ENCODE data around the gene NFKBIZ.
A peak's percentile ranks its signal among the peaks of the same experiment; 100 is the strongest.

NFKBIZ gene, protein sequence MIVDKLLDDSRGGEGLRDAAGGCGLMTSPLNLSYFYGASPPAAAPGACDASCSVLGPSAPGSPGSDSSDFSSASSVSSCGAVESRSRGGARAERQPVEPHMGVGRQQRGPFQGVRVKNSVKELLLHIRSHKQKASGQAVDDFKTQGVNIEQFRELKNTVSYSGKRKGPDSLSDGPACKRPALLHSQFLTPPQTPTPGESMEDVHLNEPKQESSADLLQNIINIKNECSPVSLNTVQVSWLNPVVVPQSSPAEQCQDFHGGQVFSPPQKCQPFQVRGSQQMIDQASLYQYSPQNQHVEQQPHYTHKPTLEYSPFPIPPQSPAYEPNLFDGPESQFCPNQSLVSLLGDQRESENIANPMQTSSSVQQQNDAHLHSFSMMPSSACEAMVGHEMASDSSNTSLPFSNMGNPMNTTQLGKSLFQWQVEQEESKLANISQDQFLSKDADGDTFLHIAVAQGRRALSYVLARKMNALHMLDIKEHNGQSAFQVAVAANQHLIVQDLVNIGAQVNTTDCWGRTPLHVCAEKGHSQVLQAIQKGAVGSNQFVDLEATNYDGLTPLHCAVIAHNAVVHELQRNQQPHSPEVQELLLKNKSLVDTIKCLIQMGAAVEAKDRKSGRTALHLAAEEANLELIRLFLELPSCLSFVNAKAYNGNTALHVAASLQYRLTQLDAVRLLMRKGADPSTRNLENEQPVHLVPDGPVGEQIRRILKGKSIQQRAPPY

DNA sequence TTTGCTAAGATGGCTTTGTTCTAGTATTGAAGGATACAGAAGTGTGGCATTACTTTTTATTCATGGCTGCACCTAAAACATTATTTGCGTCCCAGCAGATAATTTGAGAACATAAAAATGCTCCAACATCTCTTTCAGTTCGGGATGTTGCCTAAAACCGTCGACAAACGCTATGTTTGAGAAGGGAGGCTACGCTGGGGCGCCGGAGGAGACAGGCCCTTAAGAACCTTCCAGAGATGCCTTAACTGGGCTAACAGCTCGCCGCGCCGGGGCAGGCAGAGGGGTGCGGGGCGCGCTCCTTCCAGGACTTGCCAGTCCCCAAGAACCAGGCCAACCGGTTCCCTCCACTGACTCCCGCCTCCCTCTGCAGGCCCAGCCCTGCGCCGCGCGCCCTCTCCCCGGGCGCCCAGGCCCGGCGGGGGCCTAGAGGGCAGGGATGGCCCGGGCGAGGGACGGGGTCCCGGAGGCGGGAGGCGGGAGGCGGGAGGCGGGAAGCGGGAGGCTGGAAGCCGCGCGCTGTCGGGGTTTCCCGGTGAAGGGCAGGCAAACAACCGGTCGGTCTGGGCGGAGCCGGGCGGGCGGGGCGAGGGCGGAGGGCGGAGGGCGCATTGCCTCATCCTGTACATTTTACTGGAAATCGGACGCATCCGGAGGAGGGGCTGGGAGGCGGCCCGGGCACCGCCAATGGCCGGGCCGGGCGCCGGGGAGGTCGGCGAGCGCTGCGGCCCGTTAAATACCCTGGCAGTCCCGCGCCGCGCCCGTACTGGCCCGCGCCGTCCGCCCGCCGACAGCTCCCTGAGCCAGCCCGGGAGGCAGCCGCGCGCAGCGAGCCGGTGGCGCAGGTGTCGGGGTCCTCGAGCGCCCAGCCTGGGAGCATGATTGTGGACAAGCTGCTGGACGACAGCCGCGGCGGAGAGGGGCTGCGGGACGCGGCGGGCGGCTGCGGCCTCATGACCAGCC, at the start of gene NFKBIZ:
Gene NFKBIZ, plus strand, starts transcription at position 761 of the 960 bp plus-strand sequence. Its CDS starts 115 bp downstream, at position 876.
- peak; percentile 95 for DNase-seq

DNA sequence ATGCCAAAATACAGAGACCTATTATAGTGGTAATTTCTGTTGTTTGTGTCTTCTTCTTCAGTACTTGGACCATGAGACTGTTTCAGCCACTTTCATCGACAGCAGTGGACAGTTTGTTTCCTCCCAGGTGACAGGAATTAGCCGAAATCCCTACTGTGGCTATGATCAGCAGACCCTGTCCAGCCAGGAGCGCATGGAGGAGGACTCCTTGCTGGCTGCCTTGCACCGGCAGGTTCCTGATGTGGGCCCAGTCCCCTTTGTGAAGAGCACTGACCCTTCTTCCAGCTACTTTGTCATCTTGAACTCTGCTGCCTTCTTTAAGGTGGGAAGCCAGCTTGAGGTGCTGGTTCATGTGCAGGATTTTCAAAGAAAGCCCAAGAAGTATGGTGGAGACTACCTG, 48.1 kb upstream of the NFKBIZ start:
- no peak for DNase-seq

- no peak for DNase-seq
These were observed 47.1 kb upstream of the NFKBIZ start for GRCh38 chr3:101802179-101802578.

DNA sequence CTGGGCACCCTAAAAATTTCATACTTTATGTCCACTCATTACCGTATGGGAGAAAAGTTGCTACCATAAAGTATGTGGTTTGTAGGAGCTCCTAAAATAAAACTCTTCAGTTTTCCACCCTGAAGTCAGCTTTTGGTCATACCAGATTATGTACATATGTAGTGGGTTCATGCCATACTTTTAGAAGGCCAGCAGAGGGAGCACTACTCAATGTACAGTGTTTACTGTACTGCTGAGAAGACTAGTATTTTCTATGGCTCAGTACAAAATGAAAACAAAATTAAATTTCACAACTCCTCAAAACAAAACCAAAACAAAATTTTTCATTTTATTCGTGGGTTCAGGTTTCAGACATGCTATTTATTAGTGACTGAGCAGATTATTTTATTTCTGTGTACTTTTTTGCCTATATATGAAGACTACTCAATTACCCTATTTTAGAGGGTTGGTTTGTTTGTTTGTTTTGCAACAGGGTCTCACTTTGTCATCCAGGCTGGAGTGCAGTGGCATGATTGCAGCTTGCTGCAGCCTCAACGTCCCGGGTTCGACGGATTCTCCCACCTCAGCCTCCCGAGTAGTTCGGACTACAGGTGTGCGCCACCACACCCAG, 46.0 kb upstream of the NFKBIZ start:
- peak; percentile 75 for DNase-seq

DNA sequence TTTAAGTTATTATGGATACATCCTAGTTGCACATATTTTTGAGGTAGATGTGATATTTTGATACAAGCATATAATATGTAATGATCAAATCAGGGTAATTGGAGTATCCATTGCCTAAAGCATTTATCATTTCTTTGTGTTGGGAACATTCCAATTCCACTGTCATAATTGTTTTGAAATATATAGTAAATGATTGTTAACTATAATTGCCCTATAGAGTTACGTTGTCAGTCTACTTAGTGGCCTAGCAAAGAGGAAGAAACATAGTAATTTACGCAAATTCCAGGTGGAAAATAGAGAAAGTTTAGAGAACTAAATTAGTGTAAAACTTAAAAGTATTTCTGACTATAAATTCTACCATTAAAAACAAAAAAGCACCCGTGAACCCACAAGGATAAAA, 45.4 kb upstream of the NFKBIZ start:
- DNase-seq, result no peak

- DNase-seq, result no peak
These were observed 42.8 kb upstream of the NFKBIZ start for GRCh38 chr3:101806491-101806890.

DNA sequence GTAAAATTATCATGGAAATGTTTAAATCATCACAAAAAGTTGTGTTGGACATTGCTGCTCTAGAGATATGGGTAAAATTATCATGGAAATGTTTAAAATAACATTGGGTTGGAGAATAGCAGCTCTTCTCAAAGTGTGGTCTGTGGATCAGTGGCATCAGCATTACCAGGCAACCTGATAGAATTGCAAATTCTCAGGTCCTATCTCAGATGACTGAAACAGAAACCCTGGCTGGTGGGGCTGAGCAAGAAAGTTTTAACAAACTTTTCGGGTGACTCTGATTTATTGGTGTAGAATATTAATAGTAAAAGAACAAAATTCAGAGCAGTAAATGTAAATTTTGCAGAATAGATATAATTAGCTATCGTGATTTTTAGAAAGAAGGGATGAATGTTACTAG, 41.4 kb upstream of the NFKBIZ start:
- DNase-seq, result peak; percentile 67

DNA sequence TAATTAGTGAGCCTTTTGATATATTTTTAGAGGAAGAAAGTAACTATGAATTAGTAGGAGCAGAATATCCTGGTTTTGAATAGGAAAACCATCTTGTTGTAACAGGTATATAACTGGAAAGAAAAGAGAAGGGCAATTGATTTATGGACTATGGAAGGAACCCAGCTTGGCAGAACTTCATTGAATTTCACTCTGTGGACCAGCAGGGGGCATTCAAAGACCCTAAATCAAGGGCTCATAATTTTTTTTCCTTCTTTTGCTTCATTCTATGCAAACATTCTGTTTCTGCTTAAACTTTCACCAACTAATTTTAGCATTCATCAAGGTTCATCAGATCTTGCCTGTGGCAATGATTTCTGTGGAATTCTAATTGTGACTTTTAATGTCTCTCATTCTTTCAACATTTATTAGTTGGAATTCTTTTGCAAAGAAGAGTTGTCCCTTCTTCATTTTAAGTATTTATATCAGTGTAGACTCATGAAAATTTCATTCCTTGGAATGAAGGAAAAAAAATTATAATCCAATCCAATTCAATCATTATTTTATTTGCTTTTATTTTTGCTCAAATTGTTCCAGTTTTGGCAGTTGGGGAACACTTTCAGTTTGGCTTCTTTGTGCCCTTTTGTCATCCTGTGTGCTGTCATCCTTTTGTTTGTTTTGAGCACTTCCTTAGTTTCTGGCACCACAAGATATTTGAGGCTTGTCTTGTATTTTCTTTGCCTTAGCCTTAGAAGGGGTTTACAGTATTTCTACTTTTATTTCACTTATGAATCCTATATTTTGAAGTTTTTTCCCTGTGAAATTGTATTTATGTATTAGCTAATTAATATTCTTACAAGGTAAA, 39.9 kb upstream of the NFKBIZ start:
- peak; percentile 51 for DNase-seq

DNA sequence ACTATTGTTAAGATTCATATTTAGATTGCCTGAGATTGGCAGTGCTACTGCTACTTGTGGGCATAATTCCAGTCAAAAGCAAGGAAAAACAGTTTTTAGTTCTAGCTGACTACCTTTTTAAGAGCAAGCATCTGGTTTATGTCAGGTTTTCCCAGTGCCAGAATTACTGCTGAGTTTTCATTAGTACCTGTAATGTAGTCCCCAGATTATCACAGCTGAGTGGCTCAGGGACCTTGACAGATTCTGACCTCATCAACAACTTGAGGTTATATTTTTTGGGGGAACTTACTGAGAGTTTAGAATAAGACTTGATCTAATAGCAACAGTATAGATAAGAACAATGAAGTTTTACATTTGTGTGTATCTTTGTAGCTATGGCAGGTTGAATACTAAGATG, 39.3 kb upstream of the NFKBIZ start:
- DNase-seq, result no peak

DNA sequence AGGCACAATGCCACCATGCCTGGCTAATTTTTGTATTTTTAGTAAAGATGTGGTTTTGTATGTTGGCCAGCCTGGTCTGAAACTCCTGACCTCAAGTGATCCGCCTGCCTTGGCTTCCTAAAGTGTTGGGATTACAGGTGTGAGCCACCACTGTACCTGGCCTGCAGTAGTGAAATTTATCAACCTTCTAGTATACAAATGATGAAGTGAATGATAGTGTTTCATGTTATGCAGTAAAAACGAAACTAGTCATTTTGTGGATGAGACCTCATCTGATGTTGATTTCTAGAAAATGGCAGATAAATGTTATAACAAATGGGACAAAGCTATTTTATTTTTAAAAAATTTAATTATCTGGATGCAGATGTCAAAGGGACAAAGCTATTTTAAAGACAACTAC, 37.4 kb upstream of the NFKBIZ start:
- peak; percentile 44 for DNase-seq

- no peak for DNase-seq
These were observed 36.4 kb upstream of the NFKBIZ start for GRCh38 chr3:101812895-101813294.

DNA sequence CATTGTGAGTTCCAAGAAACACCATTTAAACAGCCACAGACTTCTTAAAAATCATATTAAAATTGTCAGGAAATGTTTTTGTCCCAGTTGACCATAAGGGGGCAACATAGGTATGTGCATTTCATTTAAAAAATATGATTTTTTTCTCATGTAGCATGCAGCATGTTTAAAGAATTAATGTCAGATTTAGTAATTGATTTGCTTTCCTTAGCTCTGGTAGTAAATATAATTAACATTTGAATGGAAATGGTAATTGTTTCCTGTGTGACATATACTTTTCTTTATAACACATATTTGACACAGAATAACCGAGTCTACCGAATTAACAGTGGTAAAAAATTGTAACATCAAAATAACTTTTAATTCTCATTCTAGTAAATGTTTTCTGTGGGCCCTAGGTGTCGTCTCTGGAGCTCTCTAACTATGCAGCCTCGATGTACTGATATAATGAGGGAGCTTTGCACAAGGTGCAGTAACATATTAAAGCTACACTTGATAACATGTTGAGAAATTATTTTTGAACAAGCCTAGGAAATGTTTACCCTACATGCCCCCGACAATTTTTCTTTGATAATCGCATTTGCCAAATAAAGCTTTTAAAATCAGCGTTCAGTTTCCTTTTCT, 35.4 kb upstream of the NFKBIZ start:
- DNase-seq, result peak; percentile 41

- DNase-seq, result no peak
These were observed 34.5 kb upstream of the NFKBIZ start for GRCh38 chr3:101814835-101815234.

DNA sequence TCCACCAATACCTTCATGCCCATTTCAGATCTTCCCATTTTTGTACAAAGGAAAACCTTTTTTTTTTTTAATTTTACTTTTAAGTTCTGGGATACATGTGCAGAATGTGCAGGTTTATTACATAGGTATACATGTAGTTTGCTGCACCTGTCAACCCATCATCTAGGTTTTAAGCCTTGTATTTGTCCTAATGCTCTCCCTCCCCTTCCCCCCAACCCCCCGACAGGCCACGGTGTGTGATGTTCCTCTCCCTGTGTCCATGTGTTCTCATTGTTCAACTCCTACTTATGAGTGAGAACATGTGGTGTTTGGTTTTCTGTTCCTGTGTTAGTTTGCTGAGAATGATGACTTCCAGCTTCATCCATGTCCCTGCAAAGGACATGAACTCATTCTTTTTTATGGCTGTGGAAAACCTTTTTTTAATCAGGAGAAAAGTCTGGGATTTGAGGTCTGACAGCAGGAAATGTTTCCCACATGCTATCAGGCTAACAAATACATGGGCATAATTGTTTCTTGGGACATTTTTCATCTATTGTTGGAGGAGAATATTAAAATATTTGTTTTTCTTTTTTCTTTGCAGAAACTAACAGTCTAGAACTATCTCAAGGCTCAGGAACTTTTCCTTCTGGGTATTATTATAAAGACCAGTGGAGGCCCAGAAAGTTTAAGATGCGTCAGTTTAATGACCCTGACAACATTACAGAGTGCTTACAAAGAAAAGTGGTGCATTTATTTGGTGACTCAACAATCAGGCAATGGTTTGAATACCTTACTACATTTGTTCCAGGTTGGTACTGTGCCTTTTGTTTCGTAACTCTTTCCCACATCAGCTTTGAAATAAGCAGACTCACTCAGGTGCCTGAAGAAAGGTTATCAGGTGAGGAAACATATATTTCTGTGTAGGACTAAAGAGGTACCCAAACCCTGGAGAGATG, 32.8 kb upstream of the NFKBIZ start:
- no peak for DNase-seq

- DNase-seq, result no peak
These were observed 31.3 kb upstream of the NFKBIZ start for GRCh38 chr3:101817992-101818391.

GRCh38 chr3:101819649-101820206, 29.6 kb upstream of the NFKBIZ start:
- no peak for DNase-seq

- no peak for DNase-seq
These were observed 27.8 kb upstream of the NFKBIZ start for GRCh38 chr3:101821503-101821902.

DNA sequence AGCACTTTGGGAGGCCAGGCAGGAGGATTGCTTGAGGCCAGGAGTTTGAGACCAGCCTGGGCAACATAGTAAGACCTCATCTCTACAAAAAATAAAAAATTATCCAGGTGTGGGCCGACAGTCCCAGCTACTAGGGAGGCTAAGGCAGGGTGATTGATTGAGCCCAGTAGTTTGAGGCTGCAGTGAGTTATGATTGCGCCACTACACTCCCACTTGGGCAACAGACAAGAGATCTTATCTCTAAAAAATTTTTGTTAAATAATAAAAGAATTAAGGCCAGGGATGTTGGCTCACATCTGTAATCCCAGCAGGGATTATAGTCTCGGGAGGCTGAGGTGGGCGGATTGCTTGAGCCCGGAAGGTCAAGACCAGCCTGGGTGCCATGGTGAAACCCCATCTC, 25.8 kb upstream of the NFKBIZ start:
- DNase-seq, result no peak

- DNase-seq, result no peak
These were observed 24.6 kb upstream of the NFKBIZ start for GRCh38 chr3:101824702-101825101.

Data from activated CD4-positive, alpha-beta T cell treated with anti-CD3 and anti-CD28 coated beads, Interleukin-2, Interleukin-6, amounts not matched to agents 100 ng/mL and 50 ng/mL, durations not matched to agents 16 hours and 8 hours (primary cell).